ENCODE results near the gene SOD1. TPM values are rescaled to one million over a fixed set of nuclear protein-coding genes. Genes with fewer than 3 reads are reported as not detected.

Gene SOD1
- total RNA-seq, 1 donor from 2014 or later = 236 TPM

GRCh38 chr21:31660591-31660990 lies 1.1 kb downstream of the SOD1 start:
- peak overlapping the region; percentile 91 for H3K9ac ChIP-seq (ENCODE audit: low read length)
- peaks cover 3% of the 10 kb centered on the region for H3K36me3 ChIP-seq (ENCODE audit: insufficient read depth, low read length)
- peaks cover 7% of the 10 kb centered on the region for H3K36me3 Mint-ChIP-seq (ENCODE audit: low read depth, unreplicated experiment)
- no peak for FAIRE-seq
- no peaks in the 10 kb centered on the region for H3K27me3 Mint-ChIP-seq (ENCODE audit: low read depth, unreplicated experiment)
- TF ChIP-seq CTCF (IDR thresholded peaks at IDR 0.05; ENCODE audit: insufficient read depth, low read depth, low read length) = no peak
- TF ChIP-seq EZH2 (IDR thresholded peaks at IDR 0.05; ENCODE audit: insufficient read depth, low read length) = no peak
- H3K27ac Mint-ChIP-seq (ENCODE audit: unreplicated experiment) = no peak overlapping the region
- H3K27ac ChIP-seq (ENCODE audit: low read depth, low read length) = peak overlapping the region; percentile 85
- peaks cover 50% of the 10 kb centered on the region for H3K79me2 ChIP-seq (ENCODE audit: insufficient read depth, low read length)
- peak overlapping the region; percentile 89 for H3K4me3 ChIP-seq (ENCODE audit: insufficient read depth, low read depth, low read length)
- peak overlapping the region; percentile 42 for H2AFZ ChIP-seq (ENCODE audit: low read depth, low read length)
- peaks cover 2% of the 10 kb centered on the region for H3K9me3 Mint-ChIP-seq (ENCODE audit: unreplicated experiment)
- H3K4me1 Mint-ChIP-seq (ENCODE audit: low read depth, unreplicated experiment) = peaks cover 17% of the 10 kb centered on the region
- H3K9me3 ChIP-seq (ENCODE audit: insufficient read depth, low read depth, low read length) = no peaks in the 10 kb centered on the region
- DNase-seq (ENCODE audit: low read depth) = no peak
- H3K27me3 ChIP-seq (ENCODE audit: insufficient read depth, low read length) = no peaks in the 10 kb centered on the region
- peak overlapping the region; percentile 97 for H3K4me3 Mint-ChIP-seq (ENCODE audit: unreplicated experiment)
- H4K20me1 ChIP-seq (ENCODE audit: insufficient read depth, low read length) = peaks cover 46% of the 10 kb centered on the region
- peaks cover 22% of the 10 kb centered on the region for H3K4me1 ChIP-seq (ENCODE audit: insufficient read depth, low read length)
- H3K4me2 ChIP-seq (ENCODE audit: low read length) = peak overlapping the region; percentile 97

DNA sequence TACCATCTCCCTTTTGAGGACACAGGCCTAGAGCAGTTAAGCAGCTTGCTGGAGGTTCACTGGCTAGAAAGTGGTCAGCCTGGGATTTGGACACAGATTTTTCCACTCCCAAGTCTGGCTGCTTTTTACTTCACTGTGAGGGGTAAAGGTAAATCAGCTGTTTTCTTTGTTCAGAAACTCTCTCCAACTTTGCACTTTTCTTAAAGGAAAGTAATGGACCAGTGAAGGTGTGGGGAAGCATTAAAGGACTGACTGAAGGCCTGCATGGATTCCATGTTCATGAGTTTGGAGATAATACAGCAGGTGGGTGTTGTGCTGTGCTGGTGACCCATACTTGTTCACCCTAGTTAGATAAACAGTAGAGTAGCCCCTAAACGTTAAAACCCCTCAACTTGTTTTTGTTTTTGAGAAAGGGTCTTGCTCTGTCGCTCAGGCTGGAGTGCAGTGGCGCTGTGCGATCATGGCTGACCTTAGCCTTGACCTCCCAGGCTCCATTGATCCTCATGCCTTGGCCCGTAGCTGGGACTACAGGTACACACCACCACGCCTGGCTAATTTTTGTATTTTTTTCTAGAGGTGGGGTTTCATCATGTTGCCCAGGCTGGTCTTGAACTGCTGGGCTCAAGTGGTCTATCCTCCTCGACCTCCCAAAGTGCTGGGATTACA lies 4.2 kb downstream of the SOD1 start:
- Histone ChIP-seq H4K20me1 (ENCODE audit: insufficient read depth, low read length) (peaks cover 59% of the 10 kb centered on the region), H3K4me1 (ENCODE audit: insufficient read depth, low read length) (peaks cover 17% of the 10 kb centered on the region), H3K36me3 (ENCODE audit: insufficient read depth, low read length) (peaks cover 20% of the 10 kb centered on the region), H3K9me3 (ENCODE audit: insufficient read depth, low read depth, low read length) (no peaks in the 10 kb centered on the region), H3K4me3 (ENCODE audit: insufficient read depth, low read depth, low read length) (no peak overlapping the region), H3K79me2 (ENCODE audit: insufficient read depth, low read length) (peaks cover 53% of the 10 kb centered on the region), H3K9ac (ENCODE audit: low read length) (no peak overlapping the region), H3K4me2 (ENCODE audit: low read length) (no peak overlapping the region), H3K27me3 (ENCODE audit: insufficient read depth, low read length) (no peaks in the 10 kb centered on the region), H3K27ac (ENCODE audit: low read depth, low read length) (no peak overlapping the region), H2AFZ (ENCODE audit: low read depth, low read length) (no peak overlapping the region)
- Mint-ChIP-seq H3K27me3 (ENCODE audit: low read depth, unreplicated experiment) (no peaks in the 10 kb centered on the region), H3K36me3 (ENCODE audit: low read depth, unreplicated experiment) (peaks cover 9% of the 10 kb centered on the region), H3K4me3 (ENCODE audit: unreplicated experiment) (no peak overlapping the region), H3K9me3 (ENCODE audit: unreplicated experiment) (peaks cover 2% of the 10 kb centered on the region), H3K27ac (ENCODE audit: unreplicated experiment) (no peak overlapping the region), H3K4me1 (ENCODE audit: low read depth, unreplicated experiment) (peaks cover 27% of the 10 kb centered on the region)
- no peak for FAIRE-seq
- TF ChIP-seq CTCF (IDR thresholded peaks at IDR 0.05; ENCODE audit: insufficient read depth, low read depth, low read length) = no peak
- DNase-seq (ENCODE audit: low read depth) = no peak

DNA sequence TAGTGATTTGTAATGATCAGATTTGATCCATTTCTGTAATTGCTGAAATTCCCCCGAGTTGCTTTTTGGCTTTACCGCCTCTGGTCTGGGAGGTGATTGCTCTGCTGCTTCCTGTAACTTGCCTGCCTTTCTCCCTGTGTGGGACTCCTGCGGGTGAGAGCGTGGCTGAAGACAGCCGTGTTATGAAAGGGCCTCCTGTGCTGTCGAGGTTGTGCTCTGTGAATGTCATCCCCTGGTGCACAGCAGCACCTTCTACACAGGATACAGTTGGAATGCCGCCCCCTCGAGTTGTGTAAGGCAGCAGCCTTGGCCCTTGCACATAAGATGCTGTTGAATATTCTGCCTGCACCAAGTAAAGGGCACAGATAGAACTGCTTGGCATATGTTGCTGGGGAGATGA lies 5.9 kb downstream of the SOD1 start:
- no peak overlapping the region for H3K27ac Mint-ChIP-seq (ENCODE audit: unreplicated experiment)
- Histone ChIP-seq H3K79me2 (ENCODE audit: insufficient read depth, low read length) (peaks cover 46% of the 10 kb centered on the region), H3K9me3 (ENCODE audit: insufficient read depth, low read depth, low read length) (no peaks in the 10 kb centered on the region)

More for the DNA sequence above, 5.9 kb downstream of the SOD1 start:
- Histone ChIP-seq H3K4me2 (ENCODE audit: low read length) (no peak overlapping the region), H4K20me1 (ENCODE audit: insufficient read depth, low read length) (peaks cover 55% of the 10 kb centered on the region), H3K27me3 (ENCODE audit: insufficient read depth, low read length) (no peaks in the 10 kb centered on the region), H3K36me3 (ENCODE audit: insufficient read depth, low read length) (peaks cover 30% of the 10 kb centered on the region), H3K27ac (ENCODE audit: low read depth, low read length) (no peak overlapping the region), H3K4me1 (ENCODE audit: insufficient read depth, low read length) (peaks cover 10% of the 10 kb centered on the region), H2AFZ (ENCODE audit: low read depth, low read length) (no peak overlapping the region), H3K4me3 (ENCODE audit: insufficient read depth, low read depth, low read length) (no peak overlapping the region), H3K9ac (ENCODE audit: low read length) (no peak overlapping the region)
- Mint-ChIP-seq H3K27me3 (ENCODE audit: low read depth, unreplicated experiment) (no peaks in the 10 kb centered on the region), H3K4me3 (ENCODE audit: unreplicated experiment) (no peak overlapping the region), H3K4me1 (ENCODE audit: low read depth, unreplicated experiment) (peaks cover 27% of the 10 kb centered on the region), H3K9me3 (ENCODE audit: unreplicated experiment) (peaks cover 2% of the 10 kb centered on the region), H3K36me3 (ENCODE audit: low read depth, unreplicated experiment) (peaks cover 9% of the 10 kb centered on the region)
- no peak for DNase-seq (ENCODE audit: low read depth)
- no peak for FAIRE-seq
- TF ChIP-seq EZH2 (IDR thresholded peaks at IDR 0.05; ENCODE audit: insufficient read depth, low read length) = no peak
- no peak for TF ChIP-seq CTCF (IDR thresholded peaks at IDR 0.05; ENCODE audit: insufficient read depth, low read depth, low read length)

All from astrocyte (in vitro differentiated cells and primary cell).